Small intestine (tissue), 7 donors: ENCODE measurements around the gene ZNF830. TPM values are rescaled to one million over a fixed set of nuclear protein-coding genes. Genes with fewer than 3 reads are reported as not detected.

ENCODE experiments used
- DNase-seq, 2 donors: peaks; one replicate each; pipeline versions ENCODE4 v3.0.0 to v3.0.0-alpha.2; 2013
- FAIRE-seq: peaks from 2 replicates; lab custom pipeline; 2012; peaks lifted over from hg19 to GRCh38; lab: Jason Lieb, UNC
- H3K27ac ChIP-seq, 3 donors: one replicate each; pipeline ENCODE4 v1.5.1; 2013; ENCODE audit warnings: low read length in 2 of 3, mild to moderate bottlenecking in 2 of 3, control low read depth in 1 of 3, inconsistent platforms in 1 of 3, low read depth in 1 of 3, moderate library complexity in 1 of 3
- H3K27me3 ChIP-seq, 3 donors: one replicate each; pipeline ENCODE4 v1.6.1; 2013; ENCODE audit warnings: low read length in 3 of 3, inconsistent platforms in 1 of 3; ENCODE audit not compliant: control insufficient read depth in 3 of 3, insufficient read depth in 3 of 3
- H3K36me3 ChIP-seq, 3 donors: one replicate each; pipeline ENCODE4 v1.6.1; 2013; ENCODE audit warnings: low read length in 3 of 3, inconsistent platforms in 1 of 3, low read depth in 1 of 3, mild to moderate bottlenecking in 1 of 3, moderate library complexity in 1 of 3; ENCODE audit not compliant: control insufficient read depth in 3 of 3, insufficient read depth in 2 of 3
- H3K4me1 ChIP-seq, 3 donors: one replicate each; pipeline ENCODE4 v1.6.1; 2013; ENCODE audit warnings: low read length in 2 of 3, inconsistent platforms in 1 of 3, low read depth in 1 of 3, mild to moderate bottlenecking in 1 of 3, moderate library complexity in 1 of 3; ENCODE audit not compliant: control insufficient read depth in 3 of 3, insufficient read depth in 2 of 3
- H3K4me3 ChIP-seq, 3 donors: one replicate each; pipeline ENCODE4 v1.5.1; 2013; ENCODE audit warnings: low read length in 3 of 3, control low read depth in 1 of 3, inconsistent platforms in 1 of 3, low read depth in 1 of 3, mild to moderate bottlenecking in 1 of 3, moderate library complexity in 1 of 3
- H3K9me3 ChIP-seq, 2 donors: one replicate each; pipeline ENCODE4 v1.6.1; 2013; ENCODE audit warnings: low read depth in 1 of 2, low read length in 1 of 2; ENCODE audit not compliant: control insufficient read depth in 2 of 2, insufficient read depth in 1 of 2
- WGBS, 3 donors: extraction: QIAGEN DNeasy Blood & Tissue Kit; methylation state at CpG; one replicate each; pipeline ENCODE4 v1.1.7; 2013; 5-methylcytosine and 5-hydroxymethylcytosine counted together
- polyA plus RNA-seq, 4 donors: library from polyadenylated mRNA; stranded (reverse) in 3 of 4; unstranded in 1 of 4; fragments of 200-250 nt in 3 of 4; fragments of 120-200 nt in 1 of 4; gene quantifications; one replicate each; pipeline versions ENCODE4 v1.2.1 to v1.2.3, GENCODE V29; 2013
- donor health status: healthy with polysubstance abuse.
- donor health status: control.
- donor health status: control.
- donor health status: Bipolar disorder and iron deficiency.
- donor health status: healthy.

Gene ZNF830
- polyA plus RNA-seq, 4 donors, result 10.3 to 18.2 (median 11.8) TPM

- H3K27ac ChIP-seq, result no peak overlapping the region
- no peaks in the 10 kb centered on the region for H3K9me3 ChIP-seq
- WGBS, 3 donors, result 77 to 88% (median 81%) methylated on average over 4 of the region's 4 CpGs
- H3K4me3 ChIP-seq, result no peak overlapping the region
- H3K36me3 ChIP-seq, result peaks cover 2 to 59% (median 9%) of the 10 kb centered on the region in 3 donors
- FAIRE-seq (no peak), DNase-seq (no peak)
- no peaks in the 10 kb centered on the region for H3K27me3 ChIP-seq
- no peaks in the 10 kb centered on the region for H3K4me1 ChIP-seq
Observed at GRCh38 chr17:35006345-35006744, 45.0 kb downstream of the ZNF830 start.

DNA sequence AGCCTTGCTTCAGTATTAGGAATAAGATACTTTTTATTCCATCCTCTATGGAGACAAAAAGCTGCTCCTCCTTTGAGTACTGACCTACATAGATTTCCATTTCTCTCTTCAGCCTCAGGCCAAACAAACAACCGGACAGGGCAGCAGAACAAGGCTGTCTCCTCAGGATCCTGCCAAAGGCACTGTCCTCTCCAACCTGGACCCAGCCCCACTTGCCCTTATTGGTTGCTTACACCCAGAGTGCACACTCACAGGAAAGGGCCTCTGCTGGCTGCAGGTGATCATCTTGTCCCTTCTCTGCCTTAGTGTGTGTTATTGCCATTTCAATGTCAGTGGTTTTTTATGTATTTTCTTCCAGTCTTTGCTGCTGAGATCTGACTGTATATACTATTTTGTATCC, 45.6 kb downstream of the ZNF830 start:
- no peak overlapping the region for H3K27ac ChIP-seq
- H3K4me3 ChIP-seq, result no peak overlapping the region
- no peak for DNase-seq
- H3K36me3 ChIP-seq, result peaks cover 2 to 59% (median 8%) of the 10 kb centered on the region in 3 donors
- no peaks in the 10 kb centered on the region for H3K9me3 ChIP-seq
- no peaks in the 10 kb centered on the region for H3K27me3 ChIP-seq
- WGBS, 3 donors, result 61 to 98% (median 92%) methylated on average over 1 of the region's 1 CpG
- no peaks in the 10 kb centered on the region for H3K4me1 ChIP-seq
- FAIRE-seq, result no peak

- no peaks in the 10 kb centered on the region for H3K27me3 ChIP-seq
- FAIRE-seq, result no peak
- peaks cover 0 to 45% (median 9%) of the 10 kb centered on the region in 3 donors for H3K36me3 ChIP-seq
- no peak overlapping the region for H3K4me3 ChIP-seq
- WGBS, 3 donors, result 68 to 75% (median 74%) methylated on average over 3 of the region's 3 CpGs
- H3K9me3 ChIP-seq, result no peaks in the 10 kb centered on the region
- DNase-seq, result no peak
- H3K4me1 ChIP-seq, result no peaks in the 10 kb centered on the region
- H3K27ac ChIP-seq, result no peak overlapping the region
Observed at GRCh38 chr17:35010093-35010492, 48.8 kb downstream of the ZNF830 start.

DNA sequence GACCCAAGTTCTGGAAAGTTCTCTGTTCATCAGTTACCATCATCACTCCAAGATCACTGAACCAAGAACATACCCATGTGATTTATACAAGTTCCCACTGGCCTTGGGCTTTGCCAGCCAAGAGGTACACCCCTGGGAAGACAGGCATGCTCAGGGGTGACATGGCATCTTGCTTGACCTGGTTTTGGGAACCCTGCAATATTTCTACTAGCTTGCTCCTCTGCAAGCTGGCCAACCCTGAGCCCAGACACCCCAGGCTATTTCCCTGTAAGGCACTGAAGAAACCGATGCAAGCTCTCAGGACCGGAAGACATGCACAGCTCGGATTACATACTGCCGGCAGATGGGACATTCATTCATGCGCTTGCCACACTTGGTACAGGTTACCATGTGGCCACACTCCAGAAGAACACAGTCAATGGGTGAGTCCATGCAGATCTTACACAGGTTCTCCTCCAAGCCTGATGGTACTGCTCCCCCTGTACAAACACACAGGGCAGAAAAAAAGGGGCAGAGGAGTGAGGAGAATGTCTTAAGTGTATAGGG, 50.4 kb downstream of the ZNF830 start:
- DNase-seq (no peak), FAIRE-seq (no peak)
- WGBS, 3 donors, result 83 to 93% (median 93%) methylated on average over 5 of the region's 5 CpGs
- no peak overlapping the region for H3K4me3 ChIP-seq
- H3K27me3 ChIP-seq, result no peaks in the 10 kb centered on the region
- H3K36me3 ChIP-seq, result peaks cover 3 to 45% (median 16%) of the 10 kb centered on the region in 3 donors
- H3K27ac ChIP-seq, result no peak overlapping the region
- H3K4me1 ChIP-seq, result no peaks in the 10 kb centered on the region
- no peaks in the 10 kb centered on the region for H3K9me3 ChIP-seq

Other genes with a start within 250 kb of the ZNF830 start
- 1 to 10 TPM in 1 of 4 donors, under 1 TPM in 1, not detected in 2; 0.98 to 2.7 TPM for gene CCT6B, start 80 bp upstream of the ZNF830 start, polyA plus RNA-seq
- gene LIG3, start 19.0 kb downstream of the ZNF830 start, polyA plus RNA-seq, result 10 to 100 TPM in 2 of 4 donors, 1 to 10 TPM in 2; 4.9 to 23.9 (median 9.9) TPM
- gene RFFL, start 102.2 kb downstream of the ZNF830 start, polyA plus RNA-seq, result 10 to 100 TPM in 3 of 4 donors, 1 to 10 TPM in 1; 10.0 to 36.9 (median 16.9) TPM
- gene RAD51D, start 158.3 kb downstream of the ZNF830 start, polyA plus RNA-seq, result 10 to 100 TPM in 1 of 4 donors, 1 to 10 TPM in 2, under 1 TPM in 1; 0.89 to 12.2 (median 7.4) TPM
- gene FNDC8, start 160.1 kb downstream of the ZNF830 start, polyA plus RNA-seq, result under 1 TPM in 1 of 4 donors, not detected in 3; 0.04 TPM
- 10 to 100 TPM in 2 of 4 donors, 1 to 10 TPM in 2; 1.8 to 13.9 (median 7.5) TPM for gene NLE1, start 180.8 kb downstream of the ZNF830 start, polyA plus RNA-seq
- gene UNC45B, start 186.3 kb downstream of the ZNF830 start, polyA plus RNA-seq, result under 1 TPM in 1 of 4 donors, not detected in 3; 0.62 TPM
- under 1 TPM in 1 of 4 donors, not detected in 3; 0.22 TPM for gene SLC35G3, start 232.9 kb downstream of the ZNF830 start, polyA plus RNA-seq